ENCODE results near the gene AQP7. TPM values are rescaled to one million over a fixed set of nuclear protein-coding genes. Genes with fewer than 3 reads are reported as not detected.

The AQP7 gene
- total RNA-seq, 1 experiment from 2014 or later: not detected

DNA sequence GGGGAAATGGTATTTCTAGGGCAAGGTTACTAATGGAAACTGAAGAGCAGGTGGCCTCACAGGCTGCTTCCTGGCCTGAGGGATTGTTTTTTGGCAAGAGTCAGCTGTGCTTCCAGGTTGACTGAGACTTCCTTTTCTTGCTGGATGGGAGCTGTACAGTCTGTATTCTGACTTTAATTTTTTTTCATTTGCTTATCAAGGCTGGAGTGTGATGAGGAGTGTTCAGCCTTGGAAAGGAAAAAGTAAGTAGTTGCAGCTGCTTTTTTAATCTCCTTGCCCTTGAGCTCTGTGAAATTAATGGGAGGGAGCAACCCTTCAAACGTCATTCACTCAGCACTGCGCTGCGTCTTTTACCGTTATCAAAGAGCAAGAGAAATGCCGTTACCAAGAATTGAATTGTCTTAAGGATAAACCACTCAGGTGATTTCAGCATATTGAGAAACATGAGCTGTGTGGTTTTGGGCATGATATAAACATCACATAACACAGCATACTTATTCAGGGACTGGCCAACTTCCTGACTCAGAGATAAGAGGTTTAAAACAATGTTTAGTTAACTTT lies 47.6 kb downstream of the AQP7 start:
- DNase-seq (ENCODE audit: low read depth, low spot score): no peak
- in situ Hi-C loops (cut with HindIII; ENCODE audit: low pct_unique_long_range_greater_than_20kb, low sequenced_read_pairs): no loop called here

DNA sequence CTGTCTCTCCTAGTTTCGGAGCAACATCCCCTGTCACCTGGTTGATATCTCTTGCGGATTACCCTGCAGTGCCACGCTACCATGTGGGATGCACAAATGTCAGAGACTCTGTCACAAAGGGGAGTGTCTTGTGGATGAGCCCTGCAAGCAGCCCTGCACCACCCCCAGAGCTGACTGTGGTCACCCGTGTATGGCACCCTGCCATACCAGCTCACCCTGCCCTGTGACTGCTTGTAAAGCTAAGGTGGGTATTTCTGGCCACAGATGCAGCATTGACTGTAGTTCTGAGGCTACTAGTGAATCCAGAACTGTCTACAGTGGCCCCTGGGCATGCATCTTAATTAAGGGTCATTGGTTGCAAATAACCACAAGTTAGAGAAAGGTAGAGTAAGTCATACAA lies 50.8 kb downstream of the AQP7 start:
- no peak for DNase-seq (ENCODE audit: low read depth, low spot score)
- in situ Hi-C loops (cut with HindIII; ENCODE audit: low pct_unique_long_range_greater_than_20kb, low sequenced_read_pairs): no loop called here

DNA sequence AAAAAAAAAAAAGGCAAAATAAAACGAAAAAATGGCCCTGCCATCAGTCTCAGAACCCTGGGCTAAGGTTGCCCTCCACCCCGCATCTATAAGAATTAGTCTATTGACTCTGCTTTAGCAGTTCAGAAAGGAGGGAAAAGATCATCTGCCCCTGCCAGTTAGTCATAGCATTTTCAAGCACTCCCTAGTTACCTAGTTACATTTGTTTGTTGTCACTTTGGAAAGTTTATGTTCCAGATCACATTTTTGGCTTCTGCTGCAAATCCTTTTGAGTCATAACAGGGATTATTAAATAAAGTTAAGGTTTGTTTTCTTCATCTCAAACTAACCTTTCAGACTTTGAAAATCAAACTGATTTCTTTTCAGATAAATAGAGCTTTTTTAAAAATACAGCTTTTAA lies 52.1 kb downstream of the AQP7 start:
- in situ Hi-C loops (cut with HindIII; ENCODE audit: low pct_unique_long_range_greater_than_20kb, low sequenced_read_pairs): no loop called here
- DNase-seq (ENCODE audit: low read depth, low spot score): no peak

DNA sequence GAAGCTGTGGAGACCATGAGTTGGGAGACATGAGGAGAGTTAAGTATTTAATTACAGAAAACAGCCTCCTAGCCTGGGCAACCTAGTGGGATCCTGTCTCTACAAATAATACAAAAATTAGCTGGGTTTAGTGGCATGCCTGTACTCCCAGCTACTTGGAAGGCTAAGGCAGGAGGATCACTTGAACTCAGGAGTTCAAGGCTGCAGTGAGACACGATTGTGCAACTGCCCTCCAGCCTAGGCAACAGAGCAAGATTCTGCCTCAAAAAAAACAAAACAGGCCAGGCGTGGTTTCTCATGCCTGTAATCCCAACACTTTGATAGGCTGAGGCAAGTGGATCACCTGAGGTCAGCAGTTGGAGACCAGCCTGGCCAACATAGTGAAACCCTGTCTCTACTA lies 52.6 kb downstream of the AQP7 start:
- in situ Hi-C loops (cut with HindIII; ENCODE audit: low pct_unique_long_range_greater_than_20kb, low sequenced_read_pairs): no loop called here
- DNase-seq (ENCODE audit: low read depth, low spot score): no peak

DNA sequence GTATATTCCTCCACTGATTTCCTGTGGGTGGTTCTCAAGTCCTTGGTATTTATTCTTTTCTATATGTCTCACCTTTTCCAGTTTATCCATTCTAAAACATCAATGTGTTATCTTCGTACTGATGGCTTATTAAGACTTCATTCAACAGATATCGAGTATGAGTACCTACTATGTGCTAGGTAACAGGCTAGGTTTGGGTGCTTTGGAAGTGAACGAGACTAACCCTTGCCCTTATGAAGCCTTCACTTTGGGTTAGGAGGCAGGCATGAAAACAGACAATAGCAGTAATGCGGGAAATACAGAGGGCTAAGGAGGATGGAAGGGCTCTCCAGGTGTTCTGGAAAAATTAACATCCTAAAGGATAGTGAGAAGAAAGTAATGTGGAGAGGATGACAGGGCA lies 53.4 kb downstream of the AQP7 start:
- no peak for DNase-seq (ENCODE audit: low read depth, low spot score)
- in situ Hi-C loops (cut with HindIII; ENCODE audit: low pct_unique_long_range_greater_than_20kb, low sequenced_read_pairs): no loop called here

DNA sequence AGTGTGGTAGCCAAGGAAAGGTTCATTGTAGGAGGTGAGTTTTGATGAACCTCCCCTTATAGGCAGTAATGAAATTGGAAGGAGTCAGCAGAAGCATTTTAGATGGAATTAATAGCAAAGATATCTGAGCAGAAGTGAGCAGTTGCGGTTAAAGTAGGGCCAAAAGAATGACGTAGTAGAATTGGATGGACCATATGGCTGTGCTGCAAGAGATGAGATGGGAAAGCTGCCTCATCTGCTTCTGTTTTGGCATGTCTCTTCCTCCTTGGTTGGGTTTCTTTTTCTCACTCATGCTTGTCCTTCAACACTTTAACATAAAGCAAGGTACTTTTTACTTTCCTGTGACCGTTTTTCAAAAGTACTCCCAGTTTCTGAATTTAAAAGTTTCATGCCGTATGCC lies 55.8 kb downstream of the AQP7 start:
- no peak for DNase-seq (ENCODE audit: low read depth, low spot score)
- in situ Hi-C loops (cut with HindIII; ENCODE audit: low pct_unique_long_range_greater_than_20kb, low sequenced_read_pairs): no loop called here

DNA sequence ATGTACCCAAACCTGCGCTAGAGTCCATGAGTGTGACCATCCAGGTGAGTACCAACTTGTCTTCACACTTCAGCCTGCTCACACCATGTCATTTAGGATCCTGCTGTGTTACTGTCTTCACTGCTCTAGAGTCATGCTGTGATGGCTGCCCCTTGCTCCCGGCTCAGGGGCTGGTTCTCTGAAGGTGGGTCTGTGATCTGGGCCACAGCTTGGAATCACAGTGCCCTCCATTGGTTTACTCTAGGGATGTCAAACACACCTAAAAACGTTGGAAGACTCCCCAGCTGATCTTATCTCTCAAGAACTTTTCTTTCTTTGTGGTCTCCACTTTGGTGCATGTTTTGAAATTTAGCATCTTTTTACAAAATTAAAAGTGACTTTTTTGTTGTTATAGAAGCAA lies 58.2 kb downstream of the AQP7 start:
- in situ Hi-C loops (cut with HindIII; ENCODE audit: low pct_unique_long_range_greater_than_20kb, low sequenced_read_pairs): no loop called here
- DNase-seq (ENCODE audit: low read depth, low spot score): no peak

DNA sequence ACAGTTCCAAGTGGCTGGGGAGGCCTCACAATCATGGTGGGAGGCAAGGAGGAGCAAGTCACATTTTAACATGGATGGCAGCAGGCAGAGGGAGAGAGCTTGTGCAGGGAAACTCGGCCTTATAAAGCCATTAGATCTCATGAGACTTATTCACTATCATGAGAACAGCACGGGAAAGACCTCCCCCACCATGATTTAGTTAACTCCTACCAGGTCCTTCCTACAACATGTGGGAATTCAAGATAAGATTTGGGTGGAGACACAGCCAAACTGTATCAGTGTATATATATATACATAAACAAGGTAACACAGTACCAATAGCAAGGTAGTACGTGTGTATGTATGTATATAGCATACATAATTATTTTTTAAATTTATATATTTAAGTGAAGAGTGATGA lies 61.2 kb downstream of the AQP7 start:
- in situ Hi-C loops (cut with HindIII; ENCODE audit: low pct_unique_long_range_greater_than_20kb, low sequenced_read_pairs): no loop called here

DNA sequence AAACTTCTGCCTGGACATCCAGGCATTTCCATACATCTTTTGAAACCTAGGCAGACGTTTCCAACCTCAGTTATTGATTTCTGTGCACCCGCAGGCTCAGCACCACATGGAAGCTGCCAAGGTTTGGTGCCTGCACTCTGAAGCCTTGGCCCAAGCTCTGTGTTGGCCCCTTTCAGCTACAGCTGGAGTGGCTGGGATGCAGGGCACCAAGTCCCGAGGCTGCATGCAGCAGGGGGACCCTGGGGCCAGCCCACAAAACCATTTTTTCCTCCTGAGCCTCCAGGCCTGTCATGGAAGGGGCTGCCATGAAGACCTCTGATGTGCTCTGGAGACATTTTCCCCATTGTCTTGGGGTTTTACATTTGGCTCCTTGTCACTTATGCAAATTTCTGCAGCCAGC lies 62.2 kb downstream of the AQP7 start:
- in situ Hi-C loops (cut with HindIII; ENCODE audit: low pct_unique_long_range_greater_than_20kb, low sequenced_read_pairs): no loop called here
- DNase-seq (ENCODE audit: low read depth, low spot score): no peak

More for the DNA sequence above, 61.2 kb downstream of the AQP7 start:
- DNase-seq (ENCODE audit: low read depth, low spot score): no peak

Small RNA genes within 50 kb of the gene (small RNA-seq; reads per million reads assigned to genes)
- gene AL356218.2: 0 reads per million in 2 experiments
- gene RF00019: 0 reads per million in 2 experiments

Other genes with a start within 250 kb of the AQP7 start
- gene B4GALT1, start 235.2 kb downstream of the AQP7 start, total RNA-seq (2014; rRNA removed; shearing (Covaris generic)): 11.7 and 12.7 TPM in 2 replicates
- not detected in 2 replicates for gene SPINK4, start 162.4 kb downstream of the AQP7 start, total RNA-seq (2014; rRNA removed; shearing (Covaris generic))
- 50.8 and 60.9 TPM in 2 replicates for gene BAG1, start 137.9 kb downstream of the AQP7 start, total RNA-seq (2014; rRNA removed; shearing (Covaris generic))
- 96.5 and 106 TPM in 2 replicates for gene CHMP5, start 137.5 kb downstream of the AQP7 start, total RNA-seq (2014; rRNA removed; shearing (Covaris generic))
- 16.4 and 17.9 TPM in 2 replicates for gene NFX1, start 112.1 kb downstream of the AQP7 start, total RNA-seq (2014; rRNA removed; shearing (Covaris generic))
- 0.08 TPM in 1 of 2 replicates, not detected in the other for gene AQP3, start 45.0 kb upstream of the AQP7 start, total RNA-seq (2014; rRNA removed; shearing (Covaris generic))
- gene NOL6, start 71.4 kb upstream of the AQP7 start, total RNA-seq (2014; rRNA removed; shearing (Covaris generic)): 29.7 and 34.5 TPM in 2 replicates
- gene ANKRD18B, start 121.7 kb upstream of the AQP7 start, total RNA-seq (2014; rRNA removed; shearing (Covaris generic)): 0.45 and 4.8 TPM in 2 replicates